Activated gamma-delta T cell treated with anti-CD3 and anti-CD28 coated beads, Interleukin-2, amount 50 U/mL, for 16 hours (primary cell): Measurements from ENCODE around the gene VSIR.

ENCODE experiments used
- DNase-seq: peaks from one replicate; pipeline ENCODE4 v3.0.0-alpha.2; 2020; ENCODE audit warnings: low read depth

Gene VSIR

DNA sequence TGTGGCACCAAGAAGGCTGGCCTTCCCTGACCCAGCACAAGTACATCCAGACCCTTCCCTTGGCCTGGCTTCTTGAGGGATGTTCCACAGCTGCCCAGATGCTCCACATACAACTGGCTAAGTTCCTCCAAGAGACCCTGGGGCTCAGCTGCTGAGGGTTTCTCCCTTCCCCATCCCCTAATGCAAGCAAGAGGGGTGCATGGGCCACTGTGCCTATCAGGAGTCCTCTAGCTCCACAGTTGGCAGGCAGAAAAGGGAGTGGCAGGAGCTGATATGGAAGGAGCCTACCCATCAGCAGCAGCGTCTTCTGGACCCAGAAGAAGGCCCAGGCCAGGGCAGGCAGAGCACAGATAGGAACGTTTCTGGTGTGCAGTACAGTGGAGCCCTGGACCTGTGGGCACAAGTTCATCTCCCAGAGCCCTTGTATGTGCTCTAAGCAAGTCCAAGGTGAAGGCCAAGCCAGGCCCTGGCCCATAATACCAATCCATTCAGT lies 26.2 kb downstream of the VSIR start:
- DNase-seq = no peak

DNA sequence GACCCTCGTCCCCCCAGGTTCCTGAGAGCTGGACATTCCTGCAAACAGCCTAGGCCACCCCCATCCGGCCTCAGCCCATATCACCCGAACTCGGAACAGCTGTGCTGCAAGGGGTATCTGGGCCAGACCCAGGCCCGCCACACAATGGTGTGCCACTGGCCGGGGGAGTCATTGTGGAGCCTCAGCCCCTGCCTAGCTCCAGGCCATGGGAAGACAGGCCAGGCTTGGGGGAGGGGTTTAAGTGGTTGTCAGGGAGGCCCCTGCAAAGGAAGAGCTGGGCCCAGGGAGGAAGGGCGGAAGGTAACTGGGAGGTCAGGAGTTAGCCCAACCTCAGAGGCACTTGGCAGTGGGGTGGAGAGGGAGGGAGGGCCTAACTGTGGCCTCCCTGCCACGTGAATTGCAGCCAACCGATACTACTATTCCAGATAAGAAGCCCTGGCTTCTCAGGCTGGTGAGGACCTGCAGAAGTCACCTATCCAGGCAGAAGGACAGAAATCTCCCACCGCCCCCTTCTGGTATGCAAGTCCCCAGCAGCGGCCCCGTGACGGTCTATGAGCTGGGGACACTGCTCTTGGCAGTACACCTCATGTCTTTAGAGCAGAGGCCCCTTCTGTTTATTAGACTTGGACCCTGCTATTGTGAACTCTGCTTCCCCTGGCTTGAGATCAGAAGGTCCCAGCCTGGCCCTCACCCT lies 26.8 kb downstream of the VSIR start:
- no peak for DNase-seq

DNA sequence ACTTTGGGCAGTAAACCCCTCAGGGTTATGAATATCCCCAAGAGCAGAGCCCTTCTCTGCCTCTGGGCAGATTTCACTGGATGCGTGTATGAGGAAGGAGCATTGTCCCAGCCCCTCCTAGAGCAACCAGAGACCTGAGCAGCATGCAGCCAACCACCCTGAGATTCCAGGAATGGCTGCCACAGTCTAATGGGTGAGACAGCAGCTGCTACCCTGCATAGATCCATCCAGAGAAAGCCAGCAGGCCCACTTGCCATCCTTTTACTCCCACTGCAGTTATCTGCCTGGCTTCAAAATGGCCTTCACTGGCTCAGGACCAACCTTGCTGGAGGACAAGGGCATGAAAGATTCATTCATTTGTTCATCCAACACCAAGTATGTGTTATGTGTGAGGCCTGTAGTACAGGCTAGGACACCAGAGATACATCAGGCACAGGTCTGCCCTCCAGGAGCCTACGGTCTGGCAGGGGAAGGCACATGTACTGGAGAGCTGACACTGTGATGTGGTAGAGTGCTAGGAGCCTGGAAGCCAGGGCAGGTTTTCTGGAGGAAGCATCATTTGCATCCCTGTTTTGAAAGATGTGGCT lies 27.6 kb downstream of the VSIR start:
- DNase-seq = no peak

DNA sequence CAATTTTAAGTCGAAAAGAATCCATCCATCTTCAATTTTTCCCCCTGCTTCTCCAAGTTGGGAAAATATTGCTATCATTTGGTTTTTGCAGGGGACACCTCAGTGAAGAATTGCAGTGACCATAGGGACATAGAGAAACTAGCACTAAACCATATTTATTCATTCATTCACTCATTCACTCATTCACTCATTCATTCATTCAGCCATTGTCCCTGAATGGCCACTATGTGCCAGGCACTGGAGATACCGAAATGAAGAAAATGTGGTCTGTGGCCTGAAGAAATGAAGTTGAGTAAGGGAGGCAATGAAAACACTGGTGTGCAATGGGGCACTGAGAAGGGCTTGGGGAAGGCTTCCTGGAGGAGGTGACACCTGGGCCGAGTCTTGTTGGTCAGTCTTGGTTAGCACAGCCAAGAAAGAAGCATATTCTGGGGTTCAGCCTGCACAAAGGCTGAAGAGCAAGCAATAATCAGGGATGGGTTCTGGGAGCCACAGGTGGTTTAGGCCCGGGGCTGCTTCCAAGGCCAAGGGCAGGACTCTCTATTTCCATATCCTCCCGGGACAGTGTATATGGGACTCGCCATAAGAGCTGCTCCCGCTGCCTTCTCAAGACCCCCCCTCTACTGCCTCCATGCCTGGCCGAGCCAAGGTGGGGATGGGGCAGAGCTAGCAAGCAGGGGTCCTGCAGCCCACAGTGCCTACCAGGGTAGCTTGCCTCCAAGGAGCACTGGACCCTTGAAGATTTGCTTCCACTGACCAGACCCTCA lies 28.2 kb downstream of the VSIR start:
- DNase-seq = no peak

DNA sequence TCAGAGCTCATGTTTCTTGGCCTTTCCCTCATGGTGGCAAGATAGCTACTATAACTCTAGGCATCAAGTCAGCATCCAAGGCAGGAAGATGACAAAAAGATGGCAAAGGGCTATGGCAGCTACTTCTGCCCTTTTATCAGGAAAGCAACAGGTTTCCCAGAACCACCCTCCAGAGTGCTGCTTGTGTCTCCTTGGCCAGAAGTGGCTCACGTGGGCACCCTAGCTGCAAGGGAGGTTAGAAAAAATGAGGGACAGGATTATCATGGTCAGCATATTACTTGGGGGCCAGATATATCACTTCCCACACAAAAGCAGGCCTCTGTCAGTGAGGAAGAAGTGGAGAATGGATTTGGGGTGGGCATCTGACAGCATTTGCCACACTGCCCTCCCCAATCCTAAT lies 29.5 kb downstream of the VSIR start:
- no peak for DNase-seq

DNA sequence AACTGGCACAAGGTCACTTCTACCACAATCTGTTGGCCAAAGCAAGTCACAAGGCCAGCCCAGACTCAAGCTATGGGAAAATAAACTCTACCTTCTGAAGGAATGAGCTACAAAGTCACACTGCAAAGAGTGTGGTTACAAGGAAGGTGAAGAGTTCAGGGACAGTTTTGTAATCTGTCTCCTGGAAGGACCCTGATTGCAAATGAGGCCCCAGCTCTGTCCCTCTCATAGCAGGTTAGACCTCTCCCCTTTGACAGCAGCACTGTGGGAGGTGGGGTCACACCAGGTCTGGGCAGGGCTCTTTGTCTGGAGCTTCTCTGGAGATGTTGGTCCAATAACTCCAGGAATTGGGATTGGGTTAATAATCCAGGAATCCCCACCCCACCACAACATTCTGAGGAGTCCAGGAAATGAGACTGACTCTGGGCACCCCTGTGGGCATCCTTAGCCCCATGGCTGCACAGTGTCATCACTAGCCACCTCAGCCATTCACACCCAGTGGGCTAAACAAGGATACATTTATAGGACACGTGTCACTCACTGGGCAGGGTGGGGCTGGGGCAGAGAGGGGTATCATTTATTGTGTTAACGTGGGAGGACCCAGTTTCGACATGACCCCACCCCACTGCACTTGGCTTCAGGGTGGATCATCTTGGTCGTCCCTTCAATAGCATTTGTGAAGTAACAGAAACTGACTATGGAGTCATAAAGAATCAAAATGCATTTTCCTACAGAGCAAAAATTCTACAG lies 30.1 kb downstream of the VSIR start:
- DNase-seq = no peak

DNA sequence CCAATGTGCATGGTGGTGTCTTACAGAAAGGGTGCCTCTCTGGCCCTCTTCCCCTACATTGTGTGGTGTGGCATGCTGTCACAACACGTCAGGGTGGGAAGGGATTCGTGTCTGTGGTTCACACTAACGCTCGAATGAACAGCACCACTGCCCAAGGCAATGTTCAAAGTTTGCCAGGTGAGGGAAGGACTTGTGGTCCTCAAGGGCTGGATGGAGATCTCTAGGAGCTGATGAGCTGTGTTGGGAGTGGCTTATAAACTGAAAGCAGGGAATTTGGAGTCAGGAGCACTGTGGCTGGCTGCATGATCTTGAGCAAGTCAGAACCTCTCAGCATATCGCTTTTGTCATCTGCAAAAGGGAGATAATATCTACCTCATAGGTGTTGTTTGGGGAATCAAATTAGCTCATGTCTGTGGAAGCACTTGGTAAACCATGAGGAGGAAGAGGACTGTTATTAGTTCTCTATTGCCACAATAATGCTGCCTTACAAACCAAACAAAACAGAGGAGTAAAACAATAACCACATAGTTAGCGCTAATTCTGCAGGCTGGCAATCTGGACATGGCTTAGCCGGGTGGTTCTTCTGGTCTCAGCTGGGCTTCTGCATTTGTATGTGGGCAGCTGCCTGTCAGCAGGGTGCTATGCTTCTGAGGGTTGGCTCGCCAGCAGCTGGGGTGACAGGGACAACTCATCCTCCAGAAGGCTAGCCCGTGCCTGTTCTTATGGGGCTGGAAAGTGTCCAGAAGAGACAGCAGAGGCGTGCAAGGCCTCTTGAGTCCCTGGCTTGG lies 30.8 kb downstream of the VSIR start:
- no peak for DNase-seq

DNA sequence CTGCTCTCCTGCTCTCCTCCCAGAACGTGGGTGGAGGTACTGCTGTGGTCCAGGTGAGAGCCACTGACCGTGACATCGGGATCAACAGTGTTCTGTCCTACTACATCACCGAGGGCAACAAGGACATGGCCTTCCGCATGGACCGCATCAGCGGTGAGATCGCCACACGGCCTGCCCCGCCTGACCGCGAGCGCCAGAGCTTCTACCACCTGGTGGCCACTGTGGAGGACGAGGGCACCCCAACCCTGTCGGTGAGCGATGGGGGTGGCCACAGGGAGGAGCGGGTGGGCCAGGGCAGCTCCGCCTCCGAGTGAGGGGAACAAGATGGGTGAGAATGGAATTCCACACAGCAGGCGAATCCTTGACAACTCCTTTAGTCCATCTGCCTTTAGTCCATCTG lies 31.6 kb downstream of the VSIR start:
- DNase-seq = no peak

DNA sequence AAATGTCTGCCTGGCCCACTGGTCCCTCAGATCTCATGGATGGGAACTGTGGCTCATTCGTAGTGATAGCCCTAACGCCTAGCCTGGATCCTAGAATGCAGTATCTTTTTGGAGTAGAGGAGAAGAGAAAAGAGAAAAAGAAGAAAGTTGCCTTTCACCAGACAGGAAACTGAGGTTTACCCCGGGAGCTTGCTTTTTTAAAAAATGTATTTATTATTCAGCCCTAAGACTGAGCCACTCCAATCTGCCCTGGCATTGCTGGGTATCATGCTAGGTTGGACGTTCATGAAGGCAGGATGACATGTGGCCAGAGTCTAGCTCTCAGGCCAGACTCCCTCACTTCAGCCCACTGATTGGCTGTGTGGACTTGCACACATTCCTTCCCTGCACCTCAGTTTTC lies 32.3 kb downstream of the VSIR start:
- DNase-seq = no peak

DNA sequence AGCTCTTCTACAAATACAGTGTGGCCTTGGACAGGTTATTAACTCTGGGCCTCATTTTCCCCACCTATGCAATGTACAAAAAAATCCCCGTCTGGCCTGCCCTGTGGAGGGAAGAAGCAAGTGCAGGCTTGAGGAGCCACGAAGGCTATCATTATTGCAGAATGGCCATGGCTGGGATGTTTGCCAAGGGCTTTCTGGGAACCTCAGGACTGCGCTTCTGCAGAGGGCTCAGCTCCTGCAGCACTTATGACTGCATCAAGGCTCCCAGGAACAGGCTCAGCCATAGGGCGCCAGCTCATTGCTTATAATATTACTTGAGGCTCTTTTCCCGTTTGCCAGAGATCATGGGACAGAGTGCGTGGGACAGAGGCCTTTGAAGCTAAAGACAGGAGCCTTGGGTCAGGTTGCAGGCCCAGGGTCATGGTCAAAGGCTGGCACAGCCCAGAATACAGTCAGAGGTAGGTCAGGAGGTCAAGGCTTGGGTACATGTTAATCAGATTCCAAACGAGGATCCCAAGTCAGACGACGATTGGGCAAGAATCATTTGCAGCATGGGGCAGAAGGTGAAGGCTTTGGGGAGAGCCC lies 33.2 kb downstream of the VSIR start:
- DNase-seq = no peak

DNA sequence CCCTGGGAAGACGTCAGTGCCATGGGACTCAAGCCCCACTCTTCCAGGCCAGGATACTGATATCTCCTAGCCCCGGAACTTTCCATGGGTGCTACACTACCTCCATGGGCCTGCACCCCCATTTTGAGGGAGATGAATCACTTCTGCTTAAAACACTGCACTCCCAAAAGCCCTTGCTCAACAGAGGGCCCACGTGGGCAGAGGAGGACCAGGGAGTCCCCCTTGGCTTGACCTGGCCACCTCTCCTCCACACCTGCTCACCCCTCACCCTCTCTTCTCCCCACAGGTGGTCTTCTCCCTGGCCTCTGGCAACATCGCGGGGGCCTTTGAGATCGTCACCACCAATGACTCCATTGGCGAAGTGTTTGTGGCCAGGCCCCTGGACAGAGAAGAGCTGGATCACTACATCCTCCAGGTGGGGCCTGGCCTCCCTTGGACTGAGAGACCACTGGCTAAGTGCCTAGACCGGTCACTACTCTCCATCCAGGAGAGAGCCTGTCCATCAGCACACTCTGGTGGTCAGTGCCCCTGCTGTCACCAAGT lies 33.9 kb downstream of the VSIR start:
- DNase-seq = no peak

DNA sequence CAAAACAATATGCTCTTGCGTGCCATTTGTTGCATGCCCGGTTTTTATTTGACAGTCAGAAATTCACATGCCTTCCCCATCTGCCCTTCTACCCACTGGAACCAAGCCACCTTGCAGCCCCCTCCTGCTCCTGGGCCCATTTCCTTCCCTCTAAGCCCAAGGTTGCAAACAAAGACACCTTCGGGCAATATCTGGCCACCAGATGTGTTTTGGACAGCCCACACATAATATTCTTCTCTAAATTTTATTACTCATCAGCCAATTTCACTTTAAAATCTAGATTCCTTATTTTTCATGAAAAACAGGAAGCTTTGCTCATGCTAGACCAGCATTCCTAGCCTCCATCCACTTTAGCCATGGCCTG lies 35.5 kb downstream of the VSIR start:
- DNase-seq = no peak

DNA sequence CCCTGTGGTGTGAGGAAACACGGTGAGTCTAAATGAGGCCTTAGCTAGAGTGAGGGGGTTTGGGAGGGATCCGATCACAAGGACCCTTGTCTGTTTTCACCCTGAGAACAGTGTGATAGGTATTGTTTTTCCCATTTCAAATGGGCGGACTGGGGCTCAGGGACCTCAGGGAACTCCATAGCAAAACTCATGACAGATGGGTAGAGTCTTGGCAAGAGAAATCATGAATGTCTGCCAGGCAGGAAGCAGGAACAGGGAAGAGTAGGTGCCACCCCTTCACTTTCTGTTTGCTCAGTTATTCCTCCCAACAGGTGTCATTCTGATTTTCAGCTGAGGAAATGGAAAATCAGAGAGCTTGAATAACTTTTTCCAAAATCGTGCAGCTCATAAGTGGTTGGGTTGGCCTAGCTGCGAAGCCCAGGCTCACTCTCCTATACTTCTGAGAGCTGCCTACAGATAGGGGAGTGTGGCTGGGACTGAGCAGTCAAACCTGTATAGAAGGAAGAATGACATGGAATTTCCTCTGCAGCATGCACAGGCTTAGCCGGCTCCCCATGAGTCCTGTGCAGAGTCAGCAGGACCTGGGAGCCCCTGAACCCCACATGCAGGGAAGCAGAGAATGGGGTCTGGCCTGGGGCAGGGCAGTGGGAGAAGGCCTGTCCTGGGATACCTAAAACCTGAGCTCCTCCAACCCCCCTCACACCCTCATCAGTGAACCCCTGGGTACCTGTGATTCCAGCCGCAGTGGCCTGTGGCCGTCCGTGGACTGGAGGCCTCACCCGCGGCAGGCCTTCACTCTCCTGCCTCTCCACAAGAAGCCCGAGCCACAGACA lies 36.1 kb downstream of the VSIR start:
- no peak for DNase-seq

DNA sequence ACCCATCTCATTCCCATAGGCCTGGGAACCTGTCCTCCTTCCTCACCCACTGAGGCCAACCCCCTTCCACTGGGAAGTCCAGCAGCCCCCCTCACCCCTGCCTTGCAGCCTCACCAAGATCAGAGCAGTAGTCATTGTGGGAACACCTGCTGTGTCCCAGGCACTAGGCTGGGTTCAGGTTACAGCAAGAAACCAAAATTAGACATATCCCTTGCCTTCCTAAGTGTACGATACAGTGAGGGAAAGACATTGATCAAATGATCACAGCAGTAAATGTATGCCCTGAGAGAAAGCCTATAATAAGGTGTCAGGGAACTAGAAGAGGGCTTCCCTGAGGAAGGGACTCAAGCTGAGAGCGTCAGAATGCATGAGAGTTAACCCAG lies 36.8 kb downstream of the VSIR start:
- no peak for DNase-seq

DNA sequence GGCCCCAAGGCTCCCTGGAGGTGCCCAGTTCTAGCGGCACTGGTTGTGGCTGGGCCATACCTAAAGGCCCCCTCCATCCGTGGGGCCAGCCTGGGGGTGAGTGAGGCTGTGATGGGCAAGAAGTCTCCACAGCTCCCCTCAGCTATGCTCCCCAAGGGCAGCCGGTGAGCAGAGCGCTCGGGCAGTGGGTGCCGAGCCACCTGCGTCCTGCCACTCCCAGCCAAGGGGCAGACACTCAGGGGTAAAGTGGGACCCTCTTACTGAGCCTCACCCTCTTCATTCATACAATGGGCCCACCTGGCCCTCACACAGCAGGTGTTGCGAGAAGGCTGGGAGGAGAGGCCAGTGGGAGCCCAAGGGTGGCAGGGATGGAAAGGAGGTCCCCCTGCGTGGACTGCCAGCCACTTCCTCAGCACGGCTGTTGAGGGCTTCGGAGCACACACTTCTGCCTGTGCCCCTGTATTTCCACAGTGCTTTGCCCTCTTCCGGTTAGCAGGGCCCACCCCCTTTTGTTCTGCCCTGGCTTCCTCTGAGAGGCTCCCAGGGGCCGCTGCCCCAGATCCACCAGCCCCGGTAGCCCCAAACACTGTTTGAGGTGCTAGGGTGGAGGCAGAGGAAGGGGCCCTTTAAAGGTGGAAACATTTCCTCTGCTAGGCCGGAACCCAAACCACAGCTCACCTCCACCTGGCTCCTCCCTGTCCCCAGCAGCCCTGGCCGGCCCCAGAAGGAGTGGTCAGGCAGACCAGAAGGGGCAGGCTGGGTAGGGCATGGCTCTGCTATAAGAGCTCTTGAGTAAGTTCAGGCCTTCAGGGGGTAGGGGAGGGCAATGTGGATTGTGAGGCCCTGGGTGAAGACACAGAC lies 37.4 kb downstream of the VSIR start:
- peak; percentile 41 for DNase-seq

DNA sequence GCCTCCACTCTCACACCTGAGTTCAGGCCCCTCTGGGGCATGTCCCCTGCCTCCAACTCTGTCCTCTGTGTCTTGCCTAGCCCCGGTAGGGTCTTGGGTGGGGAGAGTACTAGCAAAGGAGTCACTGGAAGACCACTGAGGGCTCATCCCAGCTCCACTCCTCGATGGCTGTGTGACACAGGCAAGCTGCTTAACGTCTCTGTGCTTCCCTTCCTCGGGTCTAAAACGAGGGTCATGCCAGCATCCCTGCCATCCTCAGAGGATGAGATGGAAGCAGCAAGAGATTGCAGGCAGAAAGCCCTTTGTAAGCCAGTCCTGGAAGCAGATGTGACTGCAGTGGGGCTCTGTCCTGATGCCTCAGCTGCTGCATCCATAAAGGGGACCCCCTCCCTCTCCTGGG lies 38.5 kb downstream of the VSIR start:
- DNase-seq = no peak

DNA sequence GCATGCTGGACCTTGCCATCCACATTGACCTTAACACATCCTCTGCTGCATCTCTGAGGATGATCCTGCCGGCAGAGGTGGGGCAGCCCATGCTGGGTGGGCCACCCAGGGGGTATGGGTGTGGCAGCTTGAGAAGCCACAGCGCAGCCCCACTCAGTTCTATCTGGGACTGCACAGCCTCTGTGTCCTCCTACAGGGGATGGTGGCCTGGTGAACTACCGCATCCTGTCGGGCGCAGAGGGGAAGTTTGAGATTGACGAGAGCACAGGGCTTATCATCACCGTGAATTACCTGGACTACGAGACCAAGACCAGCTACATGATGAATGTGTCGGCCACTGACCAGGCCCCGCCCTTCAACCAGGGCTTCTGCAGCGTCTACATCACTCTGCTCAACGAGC lies 41.5 kb downstream of the VSIR start:
- DNase-seq = no peak

DNA sequence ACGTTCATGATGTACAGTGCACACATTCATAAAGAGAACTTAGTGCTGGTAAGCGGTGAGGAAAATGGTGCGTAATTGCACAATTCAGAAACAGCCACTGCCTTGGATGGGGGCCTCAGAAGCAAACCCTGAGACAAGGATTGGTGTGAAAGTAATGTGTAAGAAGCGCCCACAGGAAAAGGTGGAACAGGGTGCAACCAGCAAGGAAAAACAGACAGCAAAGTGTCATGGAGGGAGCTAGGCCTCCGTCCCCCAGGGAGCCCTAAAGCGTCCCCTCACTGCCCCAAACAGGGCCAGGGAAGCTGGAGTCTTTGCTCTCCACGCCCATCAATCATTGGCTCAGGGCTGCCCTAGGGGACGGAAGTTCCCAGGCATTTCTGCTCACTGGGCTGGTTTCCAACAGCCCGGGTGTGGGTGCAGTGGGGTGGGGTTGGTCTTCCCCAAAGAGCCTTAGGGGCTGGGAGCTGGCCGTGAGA lies 44.1 kb downstream of the VSIR start:
- no peak for DNase-seq
